HepG2 (cell line): ENCODE results near the gene SMIM43. TPM values are rescaled to one million over a fixed set of nuclear protein-coding genes. Genes with fewer than 3 reads are reported as not detected.

Experiments
- ATAC-seq: fragments of 200-7000 bp; cut with Tn5 transposase; 3 replicates; pipeline ENCODE4 v1.9.1; 2020; ENCODE audit warnings: mild to moderate bottlenecking, moderate library complexity
- BruUV-seq: library from RNA; stranded (reverse); fragments of 400-500 nt; replicated peaks from 2 replicates; lab custom pipeline; 2021; lab: Mats Ljungman, UMichigan
- CTCF ChIA-PET: fragments of 300-600 bp; formaldehyde crosslinking; extraction: SDS; loops from one replicate; lab custom pipeline; 2021; ENCODE audit warnings: low total read pairs, inconsistent platforms, low intra/inter-chr PET ratio; lab: Yijun Ruan, JAX
- POLR2A ChIA-PET: fragments of 350-600 bp; sonication (Branson Sonifier 250); formaldehyde crosslinking; loops from one replicate; lab custom pipeline; 2020; ENCODE audit warnings: antibody characterized with exemption, inconsistent platforms; lab: Yijun Ruan, JAX
- DNase-seq: peaks from one replicate; pipeline ENCODE4 v3.0.0-alpha.2; 2015; ENCODE audit warnings: low spot score
- FAIRE-seq: peaks from 3 replicates; lab custom pipeline; 2011; peaks lifted over from hg19 to GRCh38; lab: Jason Lieb, UNC
- H2AFZ ChIP-seq: one replicate; pipeline ENCODE4 v1.6.1; 2011; ENCODE audit warnings: low read length, inconsistent platforms
- H3K27ac ChIP-seq: fragments of 300-600 bp; 3 replicates; pipeline ENCODE4 v1.8.0; 2011; ENCODE audit warnings: mixed run types, mild to moderate bottlenecking, mixed read lengths, low read length, inconsistent platforms; ENCODE audit not compliant: insufficient read depth; ENCODE audit errors: extremely low read length
- H3K27me3 ChIP-seq, 2 experiments: fragments of 200-600 bp in 1 of 2; 2 replicates in 1 of 2; 3 replicates in 1 of 2; pipeline versions ENCODE4 v1.6.0 to v1.8.0; 2011; ENCODE audit warnings: low read length in 2 of 2, mild to moderate bottlenecking in 2 of 2, moderate library complexity in 2 of 2, inconsistent platforms in 1 of 2; ENCODE audit not compliant: insufficient read depth in 2 of 2, control insufficient read depth in 1 of 2
- H3K36me3 ChIP-seq, 2 experiments: fragments of 200-600 bp in 1 of 2; replicated peaks in 1 of 2; 2 replicates in 1 of 2; 3 replicates in 1 of 2; pipeline versions ENCODE4 v1.5.1 to v1.8.0; 2011; ENCODE audit warnings: low read length in 2 of 2, inconsistent platforms in 1 of 2; ENCODE audit not compliant: insufficient read depth in 2 of 2, control insufficient read depth in 1 of 2
- H3K4me1 ChIP-seq: 2 replicates; pipeline ENCODE4 v1.5.1; 2012; ENCODE audit warnings: low read length, inconsistent platforms; ENCODE audit not compliant: insufficient read depth
- H3K4me2 ChIP-seq: 2 replicates; pipeline ENCODE4 v1.6.0; 2011; ENCODE audit warnings: low read depth, low read length, inconsistent platforms
- H3K4me3 ChIP-seq, 3 experiments: fragments of 200-600 bp in 1 of 3; sonication (generic), shearing (Covaris generic) in 1 of 3; replicated peaks in 1 of 3; 2 replicates each; pipeline ENCODE4 v1.5.1; 2011 to 2016; ENCODE audit warnings: low read length in 3 of 3, inconsistent platforms in 2 of 3, low read depth in 2 of 3, mild to moderate bottlenecking in 2 of 3, control low read depth in 1 of 3, mixed read lengths in 1 of 3; ENCODE audit not compliant: insufficient read depth in 1 of 3
- H3K79me2 ChIP-seq: one replicate; pipeline ENCODE4 v1.6.1; 2011; ENCODE audit warnings: low read length, inconsistent platforms; ENCODE audit not compliant: insufficient read depth
- H3K9ac ChIP-seq: 2 replicates; pipeline ENCODE4 v1.6.0; 2011; ENCODE audit warnings: mild to moderate bottlenecking, low read depth, low read length, inconsistent platforms; ENCODE audit not compliant: insufficient read depth
- H3K9me3 ChIP-seq: 2 replicates; pipeline ENCODE4 v1.5.1; 2012; ENCODE audit warnings: mild to moderate bottlenecking, low read length
- H4K20me1 ChIP-seq: 2 replicates; pipeline ENCODE4 v1.6.0; 2011; ENCODE audit warnings: inconsistent platforms, mild to moderate bottlenecking, low read length, moderate library complexity; ENCODE audit not compliant: insufficient read depth
- ADNP ChIP-seq: sonication (generic); formaldehyde crosslinking; IDR thresholded peaks from 2 replicates; pipeline ENCODE4 v1.4.0; 2020; ENCODE audit warnings: missing genetic modification reagents
- AHR ChIP-seq: IDR thresholded peaks from 2 replicates; pipeline ENCODE4 v1.6.1; 2018; ENCODE audit warnings: missing genetic modification reagents, missing compliant biosample characterization
- CREB1 ChIP-seq, 2 experiments: fragments of 450-650 bp in 1 of 2; IDR thresholded peaks; 2 replicates each; pipeline ENCODE4 v1.6.1; 2016 to 2017; ENCODE audit warnings: control low read depth in 1 of 2, mild to moderate bottlenecking in 1 of 2, missing compliant biosample characterization in 1 of 2, missing genetic modification characterization in 1 of 2
- MIER2 ChIP-seq: IDR thresholded peaks from 2 replicates; pipeline ENCODE4 v1.6.1; 2016; ENCODE audit warnings: missing biosample characterization, missing genetic modification reagents
- NFIB ChIP-seq: sonication (generic); formaldehyde crosslinking; IDR thresholded peaks from 2 replicates; pipeline ENCODE4 v1.9.0; 2021; ENCODE audit warnings: missing genetic modification reagents, mild to moderate bottlenecking, borderline replicate concordance
- SP4 ChIP-seq: sonication (generic); formaldehyde crosslinking; IDR thresholded peaks from 2 replicates; pipeline ENCODE4 v1.8.1; 2023; ENCODE audit warnings: mild to moderate bottlenecking, missing genetic modification reagents
- TEAD3 ChIP-seq: optimal IDR thresholded peaks from 2 replicates; pipeline ENCODE3; 2016; ENCODE audit warnings: borderline replicate concordance
- YY1 ChIP-seq: IDR thresholded peaks from 2 replicates; pipeline ENCODE4 v1.6.1; 2011; ENCODE audit warnings: low read length, low read depth, moderate library complexity, mild to moderate bottlenecking; ENCODE audit not compliant: insufficient read depth, insufficient replicate concordance
- ZFP62 ChIP-seq: sonication (generic); formaldehyde crosslinking; IDR thresholded peaks from 2 replicates; pipeline ENCODE4 v1.4.0; 2020; ENCODE audit warnings: missing genetic modification reagents
- ZNF251 ChIP-seq: sonication (generic); formaldehyde crosslinking; IDR thresholded peaks from 2 replicates; pipeline ENCODE4 v1.9.0; 2021; ENCODE audit warnings: mild to moderate bottlenecking, missing genetic modification reagents
- ZNF670 ChIP-seq: sonication (generic); formaldehyde crosslinking; IDR thresholded peaks from 2 replicates; pipeline ENCODE4 v1.8.0; 2022; ENCODE audit warnings: mild to moderate bottlenecking, missing genetic modification reagents, borderline replicate concordance
- ZNF766 ChIP-seq: sonication (generic); formaldehyde crosslinking; IDR thresholded peaks from 2 replicates; pipeline ENCODE4 v1.5.0; 2020; ENCODE audit warnings: missing genetic modification reagents, borderline replicate concordance
- WGBS: methylation state at CpG from one replicate; pipeline ENCODE4 v1.1.6; 2017; ENCODE audit warnings: low lambda C conversion rate; 5-methylcytosine and 5-hydroxymethylcytosine counted together
- in situ Hi-C: cut with HindIII; loops from 2 replicates; pipeline ENCODE4 v1.10.0; 2017; ENCODE audit warnings: low pct_unique_long_range_greater_than_20kb; ENCODE audit not compliant: extremely low pct_ligation_motif_present
- intact Hi-C: fragments of 100-400 bp; cut with micrococcal nuclease; formaldehyde crosslinking; loops from one replicate; pipeline ENCODE4 v1.10.0; 2022; ENCODE audit not compliant: unreplicated experiment
- polyA plus RNA-seq, 8 experiments: library from polyadenylated mRNA; depleted of rRNA in 3 of 8; stranded (reverse) in 7 of 8; unstranded in 1 of 8; fragments of >200 nt; fragmentation: Illumina TruSeq in 4 of 8; extraction: Trizol in 4 of 8; gene quantifications; 2 replicates each; pipeline versions ENCODE4 v1.2.1 to v1.2.3, GENCODE V29; 2011 to 2016; ENCODE audit warnings: low read depth in 4 of 8, missing spikeins in 1 of 8, mixed read lengths in 1 of 8; ENCODE audit not compliant: insufficient read depth in 1 of 8
- total RNA-seq, 5 experiments: library from RNA; depleted of rRNA; stranded (reverse); fragments of >200 nt; fragmentation: Illumina TruSeq; extraction: Trizol; gene quantifications; 2 replicates each; pipeline ENCODE4 v1.2.3, GENCODE V29; 2016; ENCODE audit warnings: low read depth in 1 of 5

SMIM43 gene
- total and polyA plus RNA-seq, 2 of the 13 experiments (the other 11 are each of a cell fraction or from before 2014, with no cell fraction given) = not detected

GRCh38 chr4:121720109-121720508, 44.9 kb downstream of the SMIM43 start:
- ChIA-PET POLR2A (no interaction called here), CTCF (no interaction called here)
- H2AFZ ChIP-seq = no peak overlapping the region
- no peaks in the 10 kb centered on the region for H3K9me3 ChIP-seq
- no peak overlapping the region for H3K9ac ChIP-seq
- no peaks in the 10 kb centered on the region for H3K79me2 ChIP-seq
- BruUV-seq = no TSS peak
- peak; percentile 35 for DNase-seq
- H3K36me3 ChIP-seq = no peaks in the 10 kb centered on the region
- peak; percentile 35; the same call in 1 of the 3 replicates for ATAC-seq
- no peaks in the 10 kb centered on the region for H4K20me1 ChIP-seq
- intact Hi-C loops = no loop called here
- in situ Hi-C loops = loop anchor here (10.0 kb wide), 1 partner anchor 45 kb away; no protein-coding TSS in a partner anchor
- no peaks in the 10 kb centered on the region for H3K4me1 ChIP-seq
- FAIRE-seq = no peak
- H3K27me3 ChIP-seq = peaks cover 0 to 2% of the 10 kb centered on the region in 2 experiments; a peak in 2 of 5 replicates
- TF ChIP-seq TEAD3 = peak; percentile 13
- no peak for TF ChIP-seq NFIB (CRISPR knock-in tag)
- TF ChIP-seq ADNP (CRISPR knock-in tag) = no peak
- no peak overlapping the region for H3K4me3 ChIP-seq
- no peak overlapping the region for H3K4me2 ChIP-seq
- H3K27ac ChIP-seq = no peak overlapping the region
- WGBS = 0% methylated on average over 1 of the region's 1 CpG

- no peaks in the 10 kb centered on the region for H3K79me2 ChIP-seq
Measured at GRCh38 chr4:121717680-121718237, 47.2 kb downstream of the SMIM43 start.

More at GRCh38 chr4:121717680-121718237, 47.2 kb downstream of the SMIM43 start:
- no peak overlapping the region for H3K9ac ChIP-seq
- WGBS = 3% methylated on average over 3 of the region's 4 CpGs
- no TSS peak for BruUV-seq
- H3K9me3 ChIP-seq = no peaks in the 10 kb centered on the region
- no peak for FAIRE-seq
- H3K4me1 ChIP-seq = no peaks in the 10 kb centered on the region
- DNase-seq = no peak
- H2AFZ ChIP-seq = no peak overlapping the region
- no peak for TF ChIP-seq CREB1 (IDR thresholded peaks at IDR 0.05)
- no peak for TF ChIP-seq CREB1 (CRISPR knock-in tag; IDR thresholded peaks at IDR 0.05)
- TF ChIP-seq ZFP62 = no peak
- no peak for TF ChIP-seq ZNF766 (CRISPR knock-in tag)
- TF ChIP-seq AHR (CRISPR knock-in tag) = no peak
- TF ChIP-seq MIER2 (CRISPR knock-in tag) = no peak
- no peak for TF ChIP-seq SP4
- no peak for TF ChIP-seq YY1
- TF ChIP-seq ZNF670 = no peak
- TF ChIP-seq ZNF251 = no peak
- H4K20me1 ChIP-seq = no peaks in the 10 kb centered on the region
- ChIA-PET POLR2A (no interaction called here), CTCF (no interaction called here)
- ATAC-seq = no peak
- no peak overlapping the region for H3K4me2 ChIP-seq
- in situ Hi-C loops = no loop called here
- H3K27me3 ChIP-seq = no peaks in the 10 kb centered on the region; a peak in 1 of 5 replicates
- H3K27ac ChIP-seq = no peak overlapping the region
- H3K36me3 ChIP-seq = no peaks in the 10 kb centered on the region
- no peak overlapping the region for H3K4me3 ChIP-seq
- intact Hi-C loops = no loop called here
